ENCODE data around the gene TLK2.
"Not testable (repeated sequence)": the region's sequence is repeated elsewhere in the genome, so short reads cannot be mapped to it uniquely, and the experiment has no call there.

TLK2 gene

GRCh38 chr17:62599964-62600657, 121.5 kb downstream of the TLK2 start:
- DNase-seq (ENCODE audit: low read depth in 2 of 2, low spot score in 1 of 2): no peak

GRCh38 chr17:62600805-62601204, 122.2 kb downstream of the TLK2 start:
- DNase-seq (ENCODE audit: low read depth in 2 of 2, low spot score in 1 of 2): no peak

GRCh38 chr17:62601471-62601870, 122.8 kb downstream of the TLK2 start:
- no peak for DNase-seq (ENCODE audit: low read depth in 2 of 2, low spot score in 1 of 2)

GRCh38 chr17:62603783-62604182, 125.2 kb downstream of the TLK2 start:
- DNase-seq (ENCODE audit: low read depth in 2 of 2, low spot score in 1 of 2): not testable (repeated sequence)

- DNase-seq (ENCODE audit: low read depth in 2 of 2, low spot score in 1 of 2): no peak
Observed at GRCh38 chr17:62605588-62605987, 127.0 kb downstream of the TLK2 start.

GRCh38 chr17:62611292-62611691, 132.7 kb downstream of the TLK2 start:
- no peak for DNase-seq (ENCODE audit: low read depth in 2 of 2, low spot score in 1 of 2)

GRCh38 chr17:62611728-62612127, 133.1 kb downstream of the TLK2 start:
- DNase-seq (ENCODE audit: low read depth in 2 of 2, low spot score in 1 of 2): no peak

GRCh38 chr17:62612289-62612688, 133.7 kb downstream of the TLK2 start:
- not testable (repeated sequence) for DNase-seq (ENCODE audit: low read depth in 2 of 2, low spot score in 1 of 2)

GRCh38 chr17:62613095-62613494, 134.5 kb downstream of the TLK2 start:
- DNase-seq (ENCODE audit: low read depth in 2 of 2, low spot score in 1 of 2): not testable (repeated sequence)

- no peak for DNase-seq (ENCODE audit: low read depth in 2 of 2, low spot score in 1 of 2)
Observed at GRCh38 chr17:62614142-62614541, 135.5 kb downstream of the TLK2 start.

- no peak for DNase-seq (ENCODE audit: low read depth in 2 of 2, low spot score in 1 of 2)
Observed at GRCh38 chr17:62615503-62615902, 136.9 kb downstream of the TLK2 start.

- DNase-seq (ENCODE audit: low read depth in 2 of 2, low spot score in 1 of 2): no peak
Observed at GRCh38 chr17:62616993-62617893, 138.6 kb downstream of the TLK2 start.

GRCh38 chr17:62617894-62618472, 139.4 kb downstream of the TLK2 start:
- DNase-seq (ENCODE audit: low read depth in 2 of 2, low spot score in 1 of 2): no peak

- DNase-seq (ENCODE audit: low read depth in 2 of 2, low spot score in 1 of 2): no peak
Observed at GRCh38 chr17:62618647-62619416, 140.2 kb downstream of the TLK2 start.

GRCh38 chr17:62619417-62620155, 141.0 kb downstream of the TLK2 start:
- no peak for DNase-seq (ENCODE audit: low read depth in 2 of 2, low spot score in 1 of 2)

GRCh38 chr17:62621223-62621622, 142.6 kb downstream of the TLK2 start:
- DNase-seq (ENCODE audit: low read depth in 2 of 2, low spot score in 1 of 2): no peak

GRCh38 chr17:62625184-62625869, 146.7 kb downstream of the TLK2 start:
- no peak for DNase-seq (ENCODE audit: low read depth in 2 of 2, low spot score in 1 of 2)

- no peak for DNase-seq (ENCODE audit: low read depth in 2 of 2, low spot score in 1 of 2)
Observed at GRCh38 chr17:62625870-62626200, 147.2 kb downstream of the TLK2 start.

- DNase-seq (ENCODE audit: low read depth in 2 of 2, low spot score in 1 of 2): no peak
Observed at GRCh38 chr17:62626719-62627218, 148.1 kb downstream of the TLK2 start.
